WERI-Rb-1 (cell line): ENCODE data around the gene BNC2.

Experiments
- DNase-seq: peaks from one replicate; pipeline ENCODE4 v3.0.0-alpha.2; 2020
- H3K27ac ChIP-seq: fragments of 250-450 bp; sonication (Bioruptor Pico); 2 replicates; pipeline ENCODE4 v1.5.1; 2020; ENCODE audit warnings: mild to moderate bottlenecking, moderate library complexity
- H3K27me3 ChIP-seq: fragments of 250-450 bp; sonication (Bioruptor Pico); 2 replicates; pipeline ENCODE4 v1.5.1; 2021; ENCODE audit warnings: mild to moderate bottlenecking, low read depth, moderate library complexity; ENCODE audit not compliant: insufficient read depth, severe bottlenecking
- H3K36me3 ChIP-seq: fragments of 250-450 bp; sonication (Bioruptor Pico); 2 replicates; pipeline ENCODE4 v1.5.1; 2020; ENCODE audit warnings: mild to moderate bottlenecking, moderate library complexity
- H3K4me3 ChIP-seq: 2 replicates; pipeline ENCODE4 v1.5.1; 2011; ENCODE audit warnings: low read depth, mild to moderate bottlenecking, control low read depth, low read length
- H3K9me3 ChIP-seq: fragments of 250-450 bp; sonication (Bioruptor Pico); 2 replicates; pipeline ENCODE4 v1.5.1; 2021; ENCODE audit warnings: mild to moderate bottlenecking, moderate library complexity; ENCODE audit not compliant: severe bottlenecking
- CTCF ChIP-seq: IDR thresholded peaks from 2 replicates; pipeline ENCODE4 v1.5.1; 2011; ENCODE audit warnings: low read depth, mild to moderate bottlenecking, control low read depth, inconsistent platforms, low read length

BNC2 gene

GRCh38 chr9:16705111-16705604 lies 165.3 kb downstream of the BNC2 start:
- H3K27ac ChIP-seq, result no peak overlapping the region
- no peaks in the 10 kb centered on the region for H3K36me3 ChIP-seq
- no peak for TF ChIP-seq CTCF
- DNase-seq, result no peak
- no peak overlapping the region for H3K4me3 ChIP-seq
- H3K27me3 ChIP-seq, result no peaks in the 10 kb centered on the region
- no peaks in the 10 kb centered on the region for H3K9me3 ChIP-seq

- no peak for TF ChIP-seq CTCF
- Histone ChIP-seq H3K9me3 (no peaks in the 10 kb centered on the region), H3K27ac (no peak overlapping the region), H3K4me3 (no peak overlapping the region), H3K36me3 (no peaks in the 10 kb centered on the region), H3K27me3 (no peaks in the 10 kb centered on the region)
- no peak for DNase-seq
Measured at GRCh38 chr9:16704116-16705110, 166.1 kb downstream of the BNC2 start.

- no peaks in the 10 kb centered on the region for H3K36me3 ChIP-seq
- H3K27ac ChIP-seq, result no peak overlapping the region
- no peak overlapping the region for H3K4me3 ChIP-seq
- no peaks in the 10 kb centered on the region for H3K9me3 ChIP-seq
- TF ChIP-seq CTCF, result no peak
- no peaks in the 10 kb centered on the region for H3K27me3 ChIP-seq
- DNase-seq, result no peak
Measured at GRCh38 chr9:16701347-16701746, 169.1 kb downstream of the BNC2 start.

GRCh38 chr9:16693616-16694015 lies 176.9 kb downstream of the BNC2 start:
- Histone ChIP-seq H3K4me3 (no peak overlapping the region), H3K27ac (no peak overlapping the region), H3K9me3 (no peaks in the 10 kb centered on the region), H3K27me3 (no peaks in the 10 kb centered on the region), H3K36me3 (no peaks in the 10 kb centered on the region)
- DNase-seq, result no peak
- no peak for TF ChIP-seq CTCF

- Histone ChIP-seq H3K27ac (no peak overlapping the region), H3K36me3 (no peaks in the 10 kb centered on the region)
- TF ChIP-seq CTCF, result no peak
Measured at GRCh38 chr9:16690628-16691027, 179.8 kb downstream of the BNC2 start.

More at GRCh38 chr9:16690628-16691027, 179.8 kb downstream of the BNC2 start:
- Histone ChIP-seq H3K9me3 (no peaks in the 10 kb centered on the region), H3K27me3 (no peaks in the 10 kb centered on the region), H3K4me3 (no peak overlapping the region)
- no peak for DNase-seq
